AG04449 (cell line): Measurements from ENCODE around the gene SYTL3.

Experiments used
- CTCF ChIA-PET: fragments of 350-600 bp; formaldehyde crosslinking; extraction: SDS; loops from one replicate; lab custom pipeline; 2021; ENCODE audit warnings: antibody characterized with exemption; lab: Yijun Ruan, JAX
- POLR2A ChIA-PET: fragments of 400-600, 350-600 bp; formaldehyde crosslinking; extraction: SDS; loops from one replicate; lab custom pipeline; 2020; ENCODE audit warnings: antibody characterized with exemption, inconsistent platforms; lab: Yijun Ruan, JAX
- DNase-seq: peaks from one replicate; pipeline ENCODE4 v3.0.0-alpha.2; 2010; ENCODE audit warnings: low read depth, low spot score
- H3K4me3 ChIP-seq: 2 replicates; pipeline ENCODE4 v1.5.1; 2011; ENCODE audit warnings: low read depth, mild to moderate bottlenecking, control low read depth, low read length
- CTCF ChIP-seq: IDR thresholded peaks from one replicate; pipeline ENCODE4 v1.5.1; 2011; ENCODE audit warnings: mild to moderate bottlenecking, moderate library complexity, low read length, control low read depth, inconsistent platforms; ENCODE audit not compliant: insufficient read depth; ENCODE audit errors: missing control alignments

Gene SYTL3

GRCh38 chr6:158661156-158661685 is 11.4 kb downstream of the SYTL3 start:
- no peak for DNase-seq
- TF ChIP-seq CTCF = no peak
- POLR2A ChIA-PET = no interaction called here
- H3K4me3 ChIP-seq = no peak overlapping the region
- CTCF ChIA-PET = interaction anchor here (1.1 to 4.1 kb wide), 6 partner anchors 10 to 448 kb away, joined by 4 to 32 read pairs (median 6); no protein-coding TSS in a partner anchor

GRCh38 chr6:158662607-158662953 is 12.7 kb downstream of the SYTL3 start:
- no peak overlapping the region; the same call in 1 of the 2 replicates for H3K4me3 ChIP-seq
- no peak for DNase-seq
- ChIA-PET CTCF (interaction anchor here (1.0 to 3.4 kb wide), 6 partner anchors 13 to 442 kb away, joined by 3 to 22 read pairs (median 8); partner anchors contain the start of gene SYTL3), POLR2A (no interaction called here)
- TF ChIP-seq CTCF = no peak

GRCh38 chr6:158662954-158663624 is 13.2 kb downstream of the SYTL3 start:
- CTCF ChIA-PET = interaction anchor here (1.0 to 3.4 kb wide), 5 partner anchors 13 to 40 kb away, joined by 3 to 22 read pairs (median 9); partner anchors contain the start of gene SYTL3
- DNase-seq = no peak

GRCh38 chr6:158663625-158664165 is 13.8 kb downstream of the SYTL3 start:
- ChIA-PET POLR2A (no interaction called here), CTCF (interaction anchor here (1.0 to 3.4 kb wide), 4 partner anchors 18 to 40 kb away, joined by 3 to 22 read pairs (median 6); no protein-coding TSS in a partner anchor)
- DNase-seq = no peak
- no peak overlapping the region for H3K4me3 ChIP-seq
- no peak for TF ChIP-seq CTCF

More at GRCh38 chr6:158662954-158663624, 13.2 kb downstream of the SYTL3 start:
- TF ChIP-seq CTCF = no peak
- no peak overlapping the region; the same call in 1 of the 2 replicates for H3K4me3 ChIP-seq
- POLR2A ChIA-PET = no interaction called here

DNA sequence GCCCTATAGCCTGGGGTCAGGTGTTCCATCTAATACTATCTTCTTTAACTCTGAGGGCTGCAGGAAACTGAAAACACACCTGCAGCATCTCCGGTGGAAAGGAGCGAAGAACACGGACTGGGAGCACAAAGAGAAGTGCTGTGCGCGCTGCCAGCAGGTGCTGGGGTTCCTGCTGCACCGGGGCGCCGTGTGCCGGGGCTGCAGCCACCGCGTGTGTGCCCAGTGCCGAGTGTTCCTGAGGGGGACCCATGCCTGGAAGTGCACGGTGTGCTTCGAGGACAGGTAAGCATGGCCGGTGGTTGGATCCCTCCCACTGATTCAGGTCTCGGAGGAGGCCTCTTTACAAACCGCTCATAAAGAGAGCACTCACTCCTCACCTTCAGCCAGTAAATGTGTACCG is 15.5 kb downstream of the SYTL3 start:
- no peak overlapping the region for H3K4me3 ChIP-seq
- CTCF ChIA-PET = no interaction called here
- POLR2A ChIA-PET = no interaction called here
- TF ChIP-seq CTCF = no peak
- DNase-seq = no peak
